ENCODE results near the gene KRTAP10-4. TPM values are rescaled to one million over a fixed set of nuclear protein-coding genes. Genes with fewer than 3 reads are reported as not detected.

The KRTAP10-4 gene
- total RNA-seq, 2 donors from 2014 or later: not detected

DNA sequence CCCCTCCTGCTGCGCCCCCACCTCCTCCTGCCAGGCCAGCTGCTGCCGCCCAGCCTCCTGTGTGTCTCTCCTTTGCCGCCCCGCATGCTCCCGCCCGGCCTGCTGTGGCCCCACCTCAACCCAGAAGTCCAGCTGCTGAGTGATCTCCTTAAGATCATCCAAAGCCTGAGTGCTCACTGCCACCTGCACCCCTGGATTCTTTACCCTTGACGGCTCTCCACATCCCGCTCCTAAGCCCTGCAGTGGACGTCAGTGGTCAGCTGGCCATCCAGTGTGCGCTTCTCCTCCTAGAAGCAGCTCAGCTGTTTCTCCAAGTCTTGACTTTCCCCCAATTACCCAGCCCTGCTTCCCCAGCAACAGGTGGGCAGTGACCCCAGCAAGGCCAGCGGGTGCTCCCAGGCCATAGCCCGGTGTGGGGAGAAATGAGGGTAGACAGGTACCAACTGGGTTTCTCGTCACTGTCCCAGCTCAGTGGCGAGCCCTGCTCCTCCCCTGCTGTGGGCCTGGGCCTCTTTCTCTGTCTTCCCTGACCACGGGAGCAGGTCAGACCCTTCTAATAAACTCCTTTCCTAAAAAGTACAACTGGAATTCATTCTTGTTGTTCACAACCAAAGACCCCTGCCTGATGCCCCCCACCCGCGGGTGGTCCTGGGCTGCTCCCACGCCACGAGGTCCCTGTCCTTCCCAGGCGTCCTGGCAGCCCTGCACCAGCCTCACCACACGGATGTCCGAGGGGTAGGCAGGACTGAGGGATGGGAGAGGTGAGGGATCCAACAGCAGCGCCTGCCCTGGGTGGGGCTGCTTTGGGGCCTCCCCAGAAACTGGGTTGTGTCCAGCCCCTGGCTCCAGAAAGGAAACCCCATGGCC, 28.3 kb downstream of the KRTAP10-4 start:
- DNase-seq (ENCODE audit: low spot score): no peak
- TF ChIP-seq POLR2A (IDR thresholded peaks at IDR 0.05): no peak
- Histone ChIP-seq H3K27me3 (replicated peaks; ENCODE audit: insufficient read depth) (peaks cover 4% of the 10 kb centered on the region), H3K9me3 (no peaks in the 10 kb centered on the region), H3K4me1 (replicated peaks) (no peaks in the 10 kb centered on the region), H3K27ac (no peak overlapping the region), H3K4me3 (no peak overlapping the region), H3K36me3 (no peaks in the 10 kb centered on the region)
- intact Hi-C loops (cut with DNase I): no loop called here
- WGBS: 72% methylated on average over 23 of the region's 23 CpGs

DNA sequence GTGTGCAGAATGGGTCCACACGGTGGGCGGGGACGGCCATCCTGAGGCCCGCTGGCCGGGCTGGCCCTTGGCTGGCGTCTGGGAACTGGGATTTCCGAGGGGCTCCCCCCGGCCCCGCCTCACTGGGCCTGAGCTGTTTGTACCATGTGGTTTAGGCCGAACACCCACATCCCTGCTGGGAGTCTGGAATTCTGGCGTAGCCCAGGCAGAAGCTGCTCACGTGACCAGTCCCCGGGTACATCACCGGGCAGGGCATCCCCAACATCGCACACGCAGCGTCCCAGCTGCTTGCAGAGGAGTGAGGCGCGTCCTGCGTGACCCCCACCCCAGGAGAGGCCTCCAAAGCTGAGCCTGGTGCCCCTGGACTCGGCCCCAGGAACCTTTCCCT, 28.9 kb downstream of the KRTAP10-4 start:
- no peak for DNase-seq (ENCODE audit: low spot score)
- intact Hi-C loops (cut with DNase I): no loop called here
- H3K4me3 ChIP-seq: no peak overlapping the region
- H3K9me3 ChIP-seq: no peaks in the 10 kb centered on the region
- WGBS: 86% methylated on average over 17 of the region's 21 CpGs
- H3K4me1 ChIP-seq (replicated peaks): no peaks in the 10 kb centered on the region
- H3K27me3 ChIP-seq (replicated peaks; ENCODE audit: insufficient read depth): peaks cover 2% of the 10 kb centered on the region
- H3K36me3 ChIP-seq: no peaks in the 10 kb centered on the region
- TF ChIP-seq, protein P1, sequence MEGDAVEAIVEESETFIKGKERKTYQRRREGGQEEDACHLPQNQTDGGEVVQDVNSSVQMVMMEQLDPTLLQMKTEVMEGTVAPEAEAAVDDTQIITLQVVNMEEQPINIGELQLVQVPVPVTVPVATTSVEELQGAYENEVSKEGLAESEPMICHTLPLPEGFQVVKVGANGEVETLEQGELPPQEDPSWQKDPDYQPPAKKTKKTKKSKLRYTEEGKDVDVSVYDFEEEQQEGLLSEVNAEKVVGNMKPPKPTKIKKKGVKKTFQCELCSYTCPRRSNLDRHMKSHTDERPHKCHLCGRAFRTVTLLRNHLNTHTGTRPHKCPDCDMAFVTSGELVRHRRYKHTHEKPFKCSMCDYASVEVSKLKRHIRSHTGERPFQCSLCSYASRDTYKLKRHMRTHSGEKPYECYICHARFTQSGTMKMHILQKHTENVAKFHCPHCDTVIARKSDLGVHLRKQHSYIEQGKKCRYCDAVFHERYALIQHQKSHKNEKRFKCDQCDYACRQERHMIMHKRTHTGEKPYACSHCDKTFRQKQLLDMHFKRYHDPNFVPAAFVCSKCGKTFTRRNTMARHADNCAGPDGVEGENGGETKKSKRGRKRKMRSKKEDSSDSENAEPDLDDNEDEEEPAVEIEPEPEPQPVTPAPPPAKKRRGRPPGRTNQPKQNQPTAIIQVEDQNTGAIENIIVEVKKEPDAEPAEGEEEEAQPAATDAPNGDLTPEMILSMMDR (IDR thresholded peaks at IDR 0.05): no peak
- TF ChIP-seq POLR2A (IDR thresholded peaks at IDR 0.05): no peak
- no peak overlapping the region for H3K27ac ChIP-seq

DNA sequence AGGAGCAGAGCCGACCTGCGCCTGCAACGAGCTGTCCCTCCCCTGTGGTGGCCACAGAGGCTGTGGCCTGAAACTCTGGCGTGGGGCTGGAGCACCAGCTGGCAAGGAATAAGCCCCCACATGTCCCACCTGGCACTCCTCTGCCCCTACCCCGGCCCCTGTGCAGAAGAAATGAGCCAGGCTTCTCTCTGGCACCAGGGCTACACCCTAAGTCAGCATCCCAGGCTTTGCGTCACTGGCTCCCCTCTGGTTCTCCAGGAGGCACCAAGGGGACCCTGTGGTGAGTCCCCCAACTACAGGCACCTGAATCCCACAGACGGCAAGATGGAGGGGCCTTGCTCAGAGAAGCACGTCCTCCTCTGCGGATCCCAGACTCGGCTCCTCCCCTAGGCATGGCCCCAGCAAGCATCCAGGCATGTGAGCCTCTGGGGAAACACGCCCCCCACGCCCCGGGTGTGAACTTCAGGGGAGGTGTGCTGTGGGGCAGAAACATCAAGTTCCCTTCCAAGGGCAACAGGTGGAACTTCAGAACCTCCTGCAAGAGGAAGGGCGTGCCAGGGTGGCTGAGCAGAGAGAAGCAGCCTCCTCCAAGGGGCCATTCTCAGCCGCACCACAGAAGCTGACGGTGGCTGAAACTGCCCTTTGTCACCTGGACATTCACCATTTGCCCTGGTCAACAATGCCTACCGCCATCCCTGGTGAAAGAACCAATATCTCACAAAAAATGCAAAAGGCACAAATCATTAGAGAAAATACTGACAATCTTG, 29.8 kb downstream of the KRTAP10-4 start:
- no peaks in the 10 kb centered on the region for H3K4me1 ChIP-seq (replicated peaks)
- no peak for TF ChIP-seq POLR2AphosphoS5 (IDR thresholded peaks at IDR 0.05)
- TF ChIP-seq POLR2A (IDR thresholded peaks at IDR 0.05): no peak
- TF ChIP-seq, protein P1 (IDR thresholded peaks at IDR 0.05): no peak
- H3K27me3 ChIP-seq (replicated peaks; ENCODE audit: insufficient read depth): peaks cover 2% of the 10 kb centered on the region
- H3K36me3 ChIP-seq: no peaks in the 10 kb centered on the region
- intact Hi-C loops (cut with DNase I): no loop called here
- H3K4me3 ChIP-seq: no peak overlapping the region
- no peak overlapping the region for H3K27ac ChIP-seq
- H3K9me3 ChIP-seq: no peaks in the 10 kb centered on the region
- WGBS: 51% methylated on average over 17 of the region's 17 CpGs
- no peak for DNase-seq (ENCODE audit: low spot score)

DNA sequence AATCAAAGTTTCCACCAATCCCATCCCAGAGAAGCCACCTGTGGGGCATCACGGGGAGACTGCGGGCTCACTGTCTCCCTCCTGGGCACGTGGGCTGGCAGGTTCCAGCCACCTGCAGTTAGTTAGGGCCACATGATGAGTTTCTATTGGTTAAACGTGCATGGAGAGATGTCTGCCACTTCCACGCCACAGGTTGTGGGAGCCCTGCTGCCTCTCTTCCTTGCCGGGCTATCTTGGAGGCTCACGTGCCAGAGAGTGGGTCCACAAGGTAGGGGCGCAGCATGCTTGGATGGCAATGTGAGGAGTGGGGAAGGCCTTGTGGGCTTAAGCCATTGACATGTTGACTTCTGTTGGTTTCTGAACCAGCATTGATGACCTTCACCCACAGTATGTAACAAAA, 30.4 kb downstream of the KRTAP10-4 start:
- intact Hi-C loops (cut with DNase I): no loop called here
- DNase-seq (ENCODE audit: low spot score): no peak
- Histone ChIP-seq H3K27ac (no peak overlapping the region), H3K9me3 (no peaks in the 10 kb centered on the region), H3K4me3 (no peak overlapping the region), H3K27me3 (replicated peaks; ENCODE audit: insufficient read depth) (peaks cover 2% of the 10 kb centered on the region), H3K36me3 (no peaks in the 10 kb centered on the region), H3K4me1 (replicated peaks) (no peaks in the 10 kb centered on the region)
- TF ChIP-seq POLR2A (IDR thresholded peaks at IDR 0.05) (no peak), POLR2AphosphoS5 (IDR thresholded peaks at IDR 0.05) (no peak)
- TF ChIP-seq, protein P1 (IDR thresholded peaks at IDR 0.05): no peak
- 88% methylated on average over 8 of the region's 8 CpGs for WGBS

DNA sequence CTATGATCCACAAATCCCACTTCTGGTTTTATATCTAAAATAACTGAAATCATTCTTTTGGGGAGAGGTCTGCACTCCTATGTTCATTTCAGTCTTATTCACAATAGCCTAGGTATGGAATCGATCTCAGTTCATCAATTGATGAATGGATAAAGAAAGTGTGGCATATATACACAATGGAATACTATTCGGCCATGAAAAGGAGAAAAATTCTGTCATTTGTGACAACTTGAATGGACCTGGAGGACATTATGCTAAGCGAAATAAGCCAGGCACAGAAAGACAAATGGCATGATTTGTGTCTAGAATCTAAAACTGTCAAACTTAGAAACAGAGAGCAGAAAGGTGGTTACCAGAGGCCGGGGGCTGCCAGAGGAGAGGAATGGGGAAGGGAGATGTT, 33.0 kb downstream of the KRTAP10-4 start:
- no peak for DNase-seq (ENCODE audit: low spot score)
- TF ChIP-seq POLR2A (IDR thresholded peaks at IDR 0.05) (no peak), POLR2AphosphoS5 (IDR thresholded peaks at IDR 0.05) (no peak)
- TF ChIP-seq, protein P1 (IDR thresholded peaks at IDR 0.05): no peak
- H3K36me3 ChIP-seq: no peaks in the 10 kb centered on the region
- H3K9me3 ChIP-seq: no peaks in the 10 kb centered on the region
- no peak overlapping the region for H3K4me3 ChIP-seq
- H3K4me1 ChIP-seq (replicated peaks): no peaks in the 10 kb centered on the region
- intact Hi-C loops (cut with DNase I): no loop called here
- WGBS: 86% methylated on average over 4 of the region's 4 CpGs
- peaks cover 2% of the 10 kb centered on the region for H3K27me3 ChIP-seq (replicated peaks; ENCODE audit: insufficient read depth)
- no peak overlapping the region for H3K27ac ChIP-seq

Measured in prostate gland (tissue), 2 donors.